ENCODE data around the gene SLIT3. TPM values are rescaled to one million over a fixed set of nuclear protein-coding genes. Genes with fewer than 3 reads are reported as not detected.

Gene SLIT3
- total and polyA plus RNA-seq, 9 of the 15 experiments (the other 6 are each of a cell fraction or from before 2014, with no cell fraction given): 0.01 to 0.04 TPM; not detected in 7

- Histone ChIP-seq H2AFZ (ENCODE audit: low read depth, low read length) (no peak overlapping the region), H3K36me3 (ENCODE audit: control insufficient read depth, insufficient read depth, low read length) (no peaks in the 10 kb centered on the region), H3K79me2 (ENCODE audit: control insufficient read depth, insufficient read depth, low read length) (no peaks in the 10 kb centered on the region), H3K27me3 (ENCODE audit: control insufficient read depth in 2 of 2, insufficient read depth in 2 of 2, low read length in 2 of 2) (no peaks in the 10 kb centered on the region), H3K4me3 (no peak overlapping the region), H3K9me1 (ENCODE audit: control insufficient read depth, insufficient read depth, low read length) (no peaks in the 10 kb centered on the region), H3K9ac (ENCODE audit: insufficient read depth in 1 of 2, low read depth in 2 of 2, low read length in 2 of 2) (no peak overlapping the region), H3K4me2 (ENCODE audit: insufficient read depth, low read length) (no peak overlapping the region), H4K20me1 (replicated peaks; ENCODE audit: control insufficient read depth, insufficient read depth, low read length) (no peaks in the 10 kb centered on the region), H3K9me3 (replicated peaks; ENCODE audit: control insufficient read depth, insufficient read depth, low read depth, low read length) (no peaks in the 10 kb centered on the region), H3K27ac (ENCODE audit: extremely low read depth, low read depth, low read length) (no peak overlapping the region), H3K4me1 (replicated peaks in 1 of 2; ENCODE audit: control insufficient read depth in 2 of 2, insufficient read depth in 2 of 2, low read length in 2 of 2) (no peaks in the 10 kb centered on the region)
- FAIRE-seq (no peak), ATAC-seq (no peak), DNase-seq (ENCODE audit: extremely low read depth in 1 of 4, low spot score in 3 of 4) (no peak)
- no TSS peak for BruUV-seq (replicated peaks)
- intact Hi-C loops (cut with micrococcal nuclease): no loop called here
- TF ChIP-seq CBX3 (IDR thresholded peaks at IDR 0.05; ENCODE audit: borderline replicate concordance in 1 of 2, low read length in 2 of 2) (no peak), ZNF584 (CRISPR knock-in tag; IDR thresholded peaks at IDR 0.05; ENCODE audit: low read depth) (no peak), ZZZ3 (IDR thresholded peaks at IDR 0.05) (no peak), PML (IDR thresholded peaks at IDR 0.05; ENCODE audit: low read length) (no peak), MIER1 (IDR thresholded peaks at IDR 0.05; ENCODE audit: low read depth) (no peak), BMI1 (IDR thresholded peaks at IDR 0.05; ENCODE audit: low read length) (no peak), GATA2 (CRISPR knock-in tag; IDR thresholded peaks at IDR 0.05) (no peak), ZFP1 (CRISPR knock-in tag; IDR thresholded peaks at IDR 0.05) (no peak), KLF10 (CRISPR knock-in tag; IDR thresholded peaks at IDR 0.05) (no peak), CBFA2T2 (conservative IDR thresholded peaks at IDR 0.05) (no peak), ZNF134 (CRISPR knock-in tag; conservative IDR thresholded peaks at IDR 0.05) (no peak), TARDBP (IDR thresholded peaks at IDR 0.05) (no peak), ZNF592 (IDR thresholded peaks at IDR 0.05) (no peak)
- ChIA-PET POLR2A (interaction anchor here (0.6 kb wide), 1 partner anchor 128 kb away, joined by 3 read pairs; no protein-coding TSS in a partner anchor), CTCF (ENCODE audit: low intra/inter-chr PET ratio) (no interaction called here)
- in situ Hi-C loops (cut with MboI): no loop called here
- 0% methylated on average over 2 of the region's 2 CpGs for WGBS (ENCODE audit: insufficient coverage, low coverage, missing lambda C conversion rate)
Measured at GRCh38 chr5:169279125-169279524, 21.8 kb downstream of the SLIT3 start.
